ENCODE measurements around the gene PRDM8. TPM values are rescaled to one million over a fixed set of nuclear protein-coding genes. Genes with fewer than 3 reads are reported as not detected.

PRDM8 gene
- 0.08 and 0.14 TPM in 2 replicates for polyA plus RNA-seq (2011; rRNA removed)
- polyA plus RNA-seq (2012; cell fraction: cytosol; rRNA removed) = 0.03 and 0.04 TPM in 2 replicates
- 0.06 and 0.28 TPM in 2 replicates for polyA plus RNA-seq (2012; cell fraction: nucleus; rRNA removed)
- 0.10 to 0.22 TPM (median 0.11 TPM) in 3 replicates for polyA plus RNA-seq (2017; fragmentation: RNase III; extraction: RNeasy Plus Mini Kit Qiagen cat#74134 plus additional on column Dnase treatment)
- not detected in 2 replicates for polyA minus RNA-seq (2011; rRNA and poly(A)+ RNA removed)

DNA sequence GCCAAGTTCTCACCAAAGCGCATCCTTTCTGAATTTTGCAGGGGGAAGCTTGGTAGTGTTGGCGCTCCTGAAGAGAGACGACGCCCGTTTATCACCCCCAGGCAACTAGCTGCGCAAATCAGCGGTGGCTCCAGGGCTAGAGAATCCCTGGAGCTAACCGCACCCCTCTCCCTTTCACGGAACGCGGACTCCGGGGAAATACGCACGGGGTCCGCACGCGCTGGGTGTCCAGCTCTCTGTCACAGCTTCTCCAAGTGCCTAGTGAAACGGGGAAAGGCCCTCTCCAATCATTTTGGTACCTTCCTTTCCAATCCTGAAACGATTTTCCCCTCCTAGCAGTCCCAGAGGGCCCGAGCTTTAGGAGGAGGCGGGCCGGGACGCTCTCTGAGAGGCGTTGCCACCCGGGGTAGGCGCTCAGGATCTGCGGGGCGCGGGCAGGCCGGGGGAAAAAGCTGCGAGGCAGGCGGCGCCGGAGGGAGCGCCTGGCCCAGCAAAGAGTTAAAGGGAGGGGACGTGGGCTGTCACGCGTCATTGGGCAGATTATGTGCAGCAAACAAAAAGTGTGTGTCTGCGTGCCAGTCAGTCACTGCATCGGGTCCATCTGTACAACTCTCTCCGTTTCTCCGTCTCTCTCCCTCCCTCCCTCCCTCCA is at the start of gene PRDM8:
Gene PRDM8 (plus strand): TSS at position 582 of the 652 bp plus-strand sequence. CDS start 2,578 bp downstream, outside the sequence.
- peak within 1 kb of the TSS; percentile 80 for H3K4me2 ChIP-seq
- ChIA-PET CTCF (interaction anchor here (2.1 kb wide), 1 partner anchor 17 kb away, joined by 6 read pairs; no protein-coding TSS in a partner anchor), POLR2A (no interaction called here)
- no peaks in the 10 kb centered on the region for H3K9me3 ChIP-seq
- DNase-seq (ENCODE audit: low read depth in 1 of 2, low spot score in 1 of 2) = no peak
- H3K4me1 ChIP-seq = no peaks in the 10 kb centered on the region; the same call in 2 of the 3 replicates
- 0 out of 6 replicates have a peak, but pooled peaks of 1 of the 2 experiments have one; percentile 12 for ATAC-seq
- no peak for TF ChIP-seq MYC (IDR thresholded peaks at IDR 0.05; ENCODE audit: borderline replicate concordance, low read length)
- H3K4me3 ChIP-seq = peak within 1 kb of the TSS; percentile 30; the same call in 2 of the 3 replicates
- FAIRE-seq = no peak
- H3K27ac ChIP-seq = no peak within 1 kb of the TSS
- 43% methylated on average over 26 of the region's 42 CpGs for WGBS (ENCODE audit: missing lambda C conversion rate)

DNA sequence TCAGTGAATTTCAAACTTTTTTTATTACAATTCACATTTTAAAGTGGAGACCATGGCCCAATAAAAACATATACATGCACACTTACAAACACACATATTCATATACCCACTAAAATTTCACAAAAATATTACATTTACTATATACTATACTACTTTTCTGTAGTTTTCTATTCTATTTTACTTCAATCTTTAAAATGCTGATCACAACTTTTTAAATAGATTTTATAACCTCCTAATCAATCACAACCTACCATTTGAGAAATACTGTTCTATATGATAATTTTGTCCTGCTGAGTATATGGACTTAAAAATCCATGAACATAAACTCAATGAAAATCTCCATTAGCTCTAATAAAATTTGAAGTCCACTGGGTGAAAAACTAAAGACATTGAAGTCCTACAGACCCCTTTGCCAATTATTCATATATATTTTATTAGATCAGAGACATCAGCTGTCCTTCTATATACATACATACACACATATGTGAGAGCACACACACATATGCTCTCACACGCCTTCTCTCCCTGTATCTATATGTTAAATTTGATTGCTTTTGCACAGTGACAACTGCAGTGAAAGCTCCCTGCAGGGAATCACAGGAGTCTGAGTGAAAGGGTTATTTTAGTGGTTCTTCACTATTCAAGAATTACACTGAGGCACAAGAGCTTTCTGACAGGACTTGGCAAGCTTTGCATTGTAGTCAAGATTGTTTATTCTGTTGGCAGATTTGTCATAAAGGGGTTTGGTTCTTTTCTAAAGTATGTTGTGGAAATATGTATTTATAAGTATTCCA is 46.7 kb upstream of the PRDM8 start:
- FAIRE-seq = no peak

DNA sequence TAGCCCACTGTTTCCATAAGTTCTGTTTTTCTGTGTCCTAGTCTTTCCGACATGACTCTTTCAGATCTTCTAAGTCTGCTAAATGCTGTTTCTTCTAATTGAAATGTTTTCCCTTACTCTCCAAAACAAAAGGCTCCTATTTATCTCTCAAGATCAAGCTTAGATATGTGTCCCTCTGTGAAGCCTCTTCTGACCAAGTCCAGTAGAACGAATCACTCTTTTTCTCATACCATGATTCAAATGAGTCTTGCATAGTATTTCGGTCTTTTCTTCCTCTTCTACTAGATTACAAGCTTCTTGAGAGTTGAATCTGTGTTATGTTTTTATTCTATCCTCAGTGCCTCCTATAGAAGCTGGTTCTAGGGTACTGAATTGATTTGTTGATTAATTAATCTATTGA is 45.3 kb upstream of the PRDM8 start:
- ATAC-seq (no peak), DNase-seq (ENCODE audit: low read depth in 1 of 2, low spot score in 1 of 2) (no peak), FAIRE-seq (no peak)
- Histone ChIP-seq H3K27ac (no peak overlapping the region), H3K4me3 (no peak overlapping the region), H3K4me1 (no peaks in the 10 kb centered on the region), H3K4me2 (no peak overlapping the region), H3K9me3 (no peaks in the 10 kb centered on the region)
- WGBS (ENCODE audit: missing lambda C conversion rate) = 39% methylated on average over 3 of the region's 3 CpGs
- ChIA-PET CTCF (no interaction called here), POLR2A (no interaction called here)
- TF ChIP-seq, protein P1, sequence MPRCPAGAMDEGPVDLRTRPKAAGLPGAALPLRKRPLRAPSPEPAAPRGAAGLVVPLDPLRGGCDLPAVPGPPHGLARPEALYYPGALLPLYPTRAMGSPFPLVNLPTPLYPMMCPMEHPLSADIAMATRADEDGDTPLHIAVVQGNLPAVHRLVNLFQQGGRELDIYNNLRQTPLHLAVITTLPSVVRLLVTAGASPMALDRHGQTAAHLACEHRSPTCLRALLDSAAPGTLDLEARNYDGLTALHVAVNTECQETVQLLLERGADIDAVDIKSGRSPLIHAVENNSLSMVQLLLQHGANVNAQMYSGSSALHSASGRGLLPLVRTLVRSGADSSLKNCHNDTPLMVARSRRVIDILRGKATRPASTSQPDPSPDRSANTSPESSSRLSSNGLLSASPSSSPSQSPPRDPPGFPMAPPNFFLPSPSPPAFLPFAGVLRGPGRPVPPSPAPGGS (IDR thresholded peaks at IDR 0.05) = no peak
- TF ChIP-seq, protein P2, sequence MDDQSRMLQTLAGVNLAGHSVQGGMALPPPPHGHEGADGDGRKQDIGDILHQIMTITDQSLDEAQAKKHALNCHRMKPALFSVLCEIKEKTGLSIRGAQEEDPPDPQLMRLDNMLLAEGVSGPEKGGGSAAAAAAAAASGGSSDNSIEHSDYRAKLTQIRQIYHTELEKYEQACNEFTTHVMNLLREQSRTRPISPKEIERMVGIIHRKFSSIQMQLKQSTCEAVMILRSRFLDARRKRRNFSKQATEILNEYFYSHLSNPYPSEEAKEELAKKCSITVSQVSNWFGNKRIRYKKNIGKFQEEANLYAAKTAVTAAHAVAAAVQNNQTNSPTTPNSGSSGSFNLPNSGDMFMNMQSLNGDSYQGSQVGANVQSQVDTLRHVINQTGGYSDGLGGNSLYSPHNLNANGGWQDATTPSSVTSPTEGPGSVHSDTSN (IDR thresholded peaks at IDR 0.05) = no peak
- TF ChIP-seq, protein P3, sequence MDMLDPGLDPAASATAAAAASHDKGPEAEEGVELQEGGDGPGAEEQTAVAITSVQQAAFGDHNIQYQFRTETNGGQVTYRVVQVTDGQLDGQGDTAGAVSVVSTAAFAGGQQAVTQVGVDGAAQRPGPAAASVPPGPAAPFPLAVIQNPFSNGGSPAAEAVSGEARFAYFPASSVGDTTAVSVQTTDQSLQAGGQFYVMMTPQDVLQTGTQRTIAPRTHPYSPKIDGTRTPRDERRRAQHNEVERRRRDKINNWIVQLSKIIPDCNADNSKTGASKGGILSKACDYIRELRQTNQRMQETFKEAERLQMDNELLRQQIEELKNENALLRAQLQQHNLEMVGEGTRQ (IDR thresholded peaks at IDR 0.05) = no peak
- no peak for TF ChIP-seq TP53 (CRISPR knock-in tag; IDR thresholded peaks at IDR 0.05)
- no peak for TF ChIP-seq EHMT2 (IDR thresholded peaks at IDR 0.05; ENCODE audit: low read depth)
- no peak for TF ChIP-seq PHF8 (IDR thresholded peaks at IDR 0.05; ENCODE audit: borderline replicate concordance, low read depth)
- TF ChIP-seq ZFP36 (IDR thresholded peaks at IDR 0.05; ENCODE audit: borderline replicate concordance, partially characterized antibody) = no peak
- TF ChIP-seq TFCP2L1 (CRISPR knock-in tag; IDR thresholded peaks at IDR 0.05) = no peak
- no peak for TF ChIP-seq JUNB (IDR thresholded peaks at IDR 0.05)
- no peak for TF ChIP-seq HOXB13 (CRISPR knock-in tag; IDR thresholded peaks at IDR 0.05; ENCODE audit: low read depth)

More for the DNA sequence above, 46.7 kb upstream of the PRDM8 start:
- WGBS (ENCODE audit: missing lambda C conversion rate) = 20% methylated on average over 1 of the region's 1 CpG
- TF ChIP-seq CEBPB (IDR thresholded peaks at IDR 0.05) (no peak), ZNF302 (CRISPR knock-in tag; IDR thresholded peaks at IDR 0.05) (no peak), FOXS1 (CRISPR knock-in tag; IDR thresholded peaks at IDR 0.05) (no peak), MAFK (IDR thresholded peaks at IDR 0.05; ENCODE audit: partially characterized antibody) (no peak), HOXB5 (CRISPR knock-in tag; IDR thresholded peaks at IDR 0.05) (no peak), HOXA7 (CRISPR knock-in tag; IDR thresholded peaks at IDR 0.05) (no peak), PHF8 (IDR thresholded peaks at IDR 0.05; ENCODE audit: borderline replicate concordance, low read depth) (no peak), HOXB13 (CRISPR knock-in tag; IDR thresholded peaks at IDR 0.05; ENCODE audit: low read depth) (no peak), CBX2 (IDR thresholded peaks at IDR 0.05; ENCODE audit: borderline replicate concordance, low read depth) (no peak), MYC (IDR thresholded peaks at IDR 0.05; ENCODE audit: borderline replicate concordance, low read length) (no peak), HEYL (CRISPR knock-in tag; IDR thresholded peaks at IDR 0.05) (no peak), GATA3 (IDR thresholded peaks at IDR 0.05; ENCODE audit: borderline replicate concordance) (no peak), RAD21 (conservative IDR thresholded peaks at IDR 0.05 in 1 of 2, IDR thresholded peaks at IDR 0.05 in 1 of 2) (no peak)
- TF ChIP-seq, protein P2 (IDR thresholded peaks at IDR 0.05) = no peak
- TF ChIP-seq, protein P4, sequence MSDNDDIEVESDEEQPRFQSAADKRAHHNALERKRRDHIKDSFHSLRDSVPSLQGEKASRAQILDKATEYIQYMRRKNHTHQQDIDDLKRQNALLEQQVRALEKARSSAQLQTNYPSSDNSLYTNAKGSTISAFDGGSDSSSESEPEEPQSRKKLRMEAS (IDR thresholded peaks at IDR 0.05) = no peak
- TF ChIP-seq, protein P5, sequence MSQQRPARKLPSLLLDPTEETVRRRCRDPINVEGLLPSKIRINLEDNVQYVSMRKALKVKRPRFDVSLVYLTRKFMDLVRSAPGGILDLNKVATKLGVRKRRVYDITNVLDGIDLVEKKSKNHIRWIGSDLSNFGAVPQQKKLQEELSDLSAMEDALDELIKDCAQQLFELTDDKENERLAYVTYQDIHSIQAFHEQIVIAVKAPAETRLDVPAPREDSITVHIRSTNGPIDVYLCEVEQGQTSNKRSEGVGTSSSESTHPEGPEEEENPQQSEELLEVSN (IDR thresholded peaks at IDR 0.05; ENCODE audit: borderline replicate concordance, low read depth) = no peak
- TF ChIP-seq, protein P6, sequence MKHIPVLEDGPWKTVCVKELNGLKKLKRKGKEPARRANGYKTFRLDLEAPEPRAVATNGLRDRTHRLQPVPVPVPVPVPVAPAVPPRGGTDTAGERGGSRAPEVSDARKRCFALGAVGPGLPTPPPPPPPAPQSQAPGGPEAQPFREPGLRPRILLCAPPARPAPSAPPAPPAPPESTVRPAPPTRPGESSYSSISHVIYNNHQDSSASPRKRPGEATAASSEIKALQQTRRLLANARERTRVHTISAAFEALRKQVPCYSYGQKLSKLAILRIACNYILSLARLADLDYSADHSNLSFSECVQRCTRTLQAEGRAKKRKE (CRISPR knock-in tag; IDR thresholded peaks at IDR 0.05; ENCODE audit: low read depth) = no peak
- TF ChIP-seq, protein P3 (IDR thresholded peaks at IDR 0.05) = no peak
- POLR2A ChIA-PET = no interaction called here
- Histone ChIP-seq H3K4me2 (no peak overlapping the region), H3K9me3 (no peaks in the 10 kb centered on the region), H3K4me1 (no peaks in the 10 kb centered on the region), H3K27ac (no peak overlapping the region), H3K4me3 (no peak overlapping the region)
- ATAC-seq (no peak), DNase-seq (ENCODE audit: low read depth in 1 of 2, low spot score in 1 of 2) (no peak)
- CTCF ChIA-PET = no interaction called here
